GM23338 (cell line): Measurements from ENCODE around the gene STPG1. TPM values are rescaled to one million over a fixed set of nuclear protein-coding genes. Genes with fewer than 3 reads are reported as not detected.

ENCODE experiments used
- ATAC-seq: fragments of 200-7000 bp; cut with Tn5 transposase; 3 replicates; pipeline ENCODE4 v1.9.1; 2020
- DNase-seq: peaks from one replicate; pipeline ENCODE4 v3.0.0-alpha.2; 2015; ENCODE audit warnings: low spot score
- H2AFZ ChIP-seq: fragments of 200-600 bp; sonication (generic); 2 replicates; pipeline ENCODE4 v1.8.0; 2016; ENCODE audit warnings: antibody characterized with exemption, mild to moderate bottlenecking, moderate library complexity
- H3F3A ChIP-seq: fragments of 200-600 bp; sonication (generic); replicated peaks from 2 replicates; pipeline ENCODE4 v1.8.0; 2017; ENCODE audit warnings: antibody characterized with exemption, mixed run types, low read depth
- H3K27ac ChIP-seq: fragments of 200-600 bp; sonication (generic); 2 replicates; pipeline ENCODE4 v1.6.1; 2016; ENCODE audit warnings: low read depth
- H3K27me3 ChIP-seq: fragments of 200-600 bp; sonication (generic); 2 replicates; pipeline ENCODE4 v1.8.0; 2016; ENCODE audit warnings: mild to moderate bottlenecking, mixed run types, moderate library complexity; ENCODE audit not compliant: insufficient read depth
- H3K36me3 ChIP-seq: fragments of 200-600 bp; sonication (generic); 2 replicates; pipeline ENCODE4 v1.8.0; 2016; ENCODE audit warnings: mild to moderate bottlenecking; ENCODE audit not compliant: insufficient read depth
- H3K4me1 ChIP-seq: fragments of 200-600 bp; sonication (generic); 2 replicates; pipeline ENCODE4 v1.8.0; 2016; ENCODE audit warnings: mild to moderate bottlenecking, moderate library complexity; ENCODE audit not compliant: insufficient read depth
- H3K4me2 ChIP-seq: fragments of 200-600 bp; sonication (generic); 2 replicates; pipeline ENCODE4 v1.7.1; 2017; ENCODE audit warnings: mixed run types
- H3K4me3 ChIP-seq: fragments of 200-600 bp; sonication (generic); 2 replicates; pipeline ENCODE4 v1.6.1; 2016; ENCODE audit warnings: mixed run types
- H3K79me2 ChIP-seq: fragments of 200-600 bp; sonication (generic); replicated peaks from 2 replicates; pipeline ENCODE4 v1.8.0; 2017; ENCODE audit warnings: mild to moderate bottlenecking; ENCODE audit not compliant: insufficient read depth
- H3K9me2 ChIP-seq: fragments of 200-600 bp; sonication (generic); 2 replicates; pipeline ENCODE4 v1.8.0; 2017; ENCODE audit not compliant: insufficient read depth
- H4K20me1 ChIP-seq: fragments of 200-600 bp; sonication (generic); replicated peaks from 2 replicates; pipeline ENCODE4 v1.8.0; 2017; ENCODE audit warnings: mild to moderate bottlenecking; ENCODE audit not compliant: insufficient read depth
- H3K27ac Mint-ChIP-seq: 2 replicates; pipeline ENCODE4 v1.8.0; 2020; ENCODE audit warnings: inconsistent platforms, mild to moderate bottlenecking, moderate library complexity, mixed read lengths
- H3K27me3 Mint-ChIP-seq: 3 replicates; pipeline ENCODE4 v1.8.0; 2022; ENCODE audit warnings: low read depth, mild to moderate bottlenecking, moderate library complexity, mixed read lengths, inconsistent platforms; ENCODE audit not compliant: insufficient read depth, poor library complexity
- H3K36me3 Mint-ChIP-seq: 3 replicates; pipeline ENCODE4 v1.8.0; 2021; ENCODE audit warnings: low read depth, mild to moderate bottlenecking, inconsistent platforms, moderate library complexity, mixed read lengths
- H3K4me1 Mint-ChIP-seq: 3 replicates; pipeline ENCODE4 v1.8.0; 2020; ENCODE audit warnings: mild to moderate bottlenecking, inconsistent platforms, mixed read lengths
- H3K4me3 Mint-ChIP-seq: 3 replicates; pipeline ENCODE4 v1.8.0; 2021; ENCODE audit warnings: moderate library complexity, mild to moderate bottlenecking, inconsistent platforms, mixed read lengths
- H3K9me3 Mint-ChIP-seq: 3 replicates; pipeline ENCODE4 v1.8.0; 2020; ENCODE audit warnings: moderate library complexity, mild to moderate bottlenecking, inconsistent platforms, mixed read lengths
- CREB1 ChIP-seq: fragments of 250-450 bp; sonication (Bioruptor Pico); IDR thresholded peaks from 2 replicates; pipeline ENCODE4 v1.5.0; 2020; ENCODE audit warnings: low read depth, mild to moderate bottlenecking, moderate library complexity
- CTCF ChIP-seq, 2 experiments: fragments of 200-600 bp in 1 of 2; sonication (generic) in 1 of 2; conservative IDR thresholded peaks; 2 replicates each; pipeline versions ENCODE4 v1.5.1 to v1.6.1; 2016 to 2017; ENCODE audit warnings: antibody characterized with exemption in 2 of 2, low read depth in 2 of 2, mild to moderate bottlenecking in 2 of 2, moderate library complexity in 1 of 2
- ETS1 ChIP-seq: IDR thresholded peaks from 2 replicates; pipeline ENCODE4 v1.6.1; 2016; ENCODE audit warnings: antibody characterized with exemption
- EZH2 ChIP-seq: fragments of 200-600 bp; sonication (generic); IDR thresholded peaks from one replicate; pipeline ENCODE4 v1.8.0; 2017; ENCODE audit warnings: antibody characterized with exemption, mild to moderate bottlenecking, low read depth; ENCODE audit not compliant: unreplicated experiment
- JUNB ChIP-seq: IDR thresholded peaks from one replicate; pipeline ENCODE4 v1.6.1; 2016; ENCODE audit warnings: antibody characterized with exemption; ENCODE audit not compliant: unreplicated experiment
- NANOG ChIP-seq: IDR thresholded peaks from 2 replicates; pipeline ENCODE4 v1.6.1; 2016; ENCODE audit warnings: antibody characterized with exemption, borderline replicate concordance
- POLR2AphosphoS5 ChIP-seq: IDR thresholded peaks from 2 replicates; pipeline ENCODE4 v1.6.1; 2016; ENCODE audit warnings: antibody characterized with exemption, low read depth
- REST ChIP-seq: IDR thresholded peaks from one replicate; pipeline ENCODE4 v1.6.1; 2018; ENCODE audit warnings: antibody characterized with exemption; ENCODE audit not compliant: unreplicated experiment
- STAT1 ChIP-seq: IDR thresholded peaks from one replicate; pipeline ENCODE4 v1.6.1; 2016; ENCODE audit warnings: antibody characterized with exemption; ENCODE audit not compliant: unreplicated experiment
- ZNF114 ChIP-seq: fragments of 250-450 bp; sonication (Bioruptor Pico); IDR thresholded peaks from 2 replicates; pipeline ENCODE4 v1.5.0; 2020; ENCODE audit warnings: mild to moderate bottlenecking, moderate library complexity
- ZNF331 ChIP-seq: fragments of 250-450 bp; sonication (Bioruptor Pico); IDR thresholded peaks from 2 replicates; pipeline ENCODE4 v1.5.0; 2020; ENCODE audit warnings: low read depth, mild to moderate bottlenecking, moderate library complexity
- polyA plus RNA-seq: library from polyadenylated mRNA; unstranded; fragments of >200 nt; fragmentation: Nextera tagmentation; extraction: Ambion mirVana; gene quantifications from 2 replicates; pipeline ENCODE4 v1.2.1, GENCODE V29; 2016
- total RNA-seq: library from RNA; depleted of rRNA; stranded (reverse); fragments of >200 nt; shearing (Covaris generic); gene quantifications from 2 replicates; pipeline ENCODE4 v1.2.3, GENCODE V29; 2014

Gene STPG1
- total and polyA plus RNA-seq, 2 experiments from 2014 or later: 8.2 to 11.4 TPM

GRCh38 chr1:24424990-24425389, 11.4 kb upstream of the STPG1 start (continued):
- TF ChIP-seq REST: no peak
- TF ChIP-seq POLR2AphosphoS5: no peak
- no peak for TF ChIP-seq ZNF331 (CRISPR knock-in tag)
- no peak for TF ChIP-seq CREB1 (CRISPR knock-in tag)
- TF ChIP-seq NANOG: no peak
- TF ChIP-seq ETS1: no peak
- no peak for TF ChIP-seq EZH2
- TF ChIP-seq CTCF (conservative IDR thresholded peaks at IDR 0.05; ENCODE audit: low read depth in 2 of 2): no peak

GRCh38 chr1:24424207-24424606, 10.6 kb upstream of the STPG1 start:
- H3K27me3 ChIP-seq: no peaks in the 10 kb centered on the region
- no peaks in the 10 kb centered on the region; the same call in 1 of the 2 replicates for H3K36me3 ChIP-seq
- H3K4me1 ChIP-seq: no peaks in the 10 kb centered on the region
- H3K4me3 ChIP-seq: no peak overlapping the region
- no peaks in the 10 kb centered on the region; the same call in 1 of the 2 replicates for H3K79me2 ChIP-seq
- Mint-ChIP-seq H3K4me1 (peaks cover 20% of the 10 kb centered on the region), H3K27me3 (peaks cover 5% of the 10 kb centered on the region), H3K36me3 (peaks cover 3% of the 10 kb centered on the region; the same call in 2 of the 3 replicates), H3K27ac (no peak overlapping the region), H3K9me3 (no peaks in the 10 kb centered on the region), H3K4me3 (no peak overlapping the region)
- H3K9me2 ChIP-seq: no peaks in the 10 kb centered on the region
- no peak overlapping the region for H3K4me2 ChIP-seq
- H3F3A ChIP-seq: no peaks in the 10 kb centered on the region
- no peak overlapping the region for H3K27ac ChIP-seq
- no peaks in the 10 kb centered on the region for H4K20me1 ChIP-seq
- H2AFZ ChIP-seq: no peak overlapping the region
- no peak for DNase-seq
- no peak for ATAC-seq
- TF ChIP-seq CTCF (conservative IDR thresholded peaks at IDR 0.05; ENCODE audit: low read depth in 2 of 2) (no peak), STAT1 (no peak), ZNF331 (CRISPR knock-in tag) (no peak), EZH2 (no peak), NANOG (no peak), JUNB (no peak), CREB1 (CRISPR knock-in tag) (no peak), REST (no peak), ZNF114 (CRISPR knock-in tag) (no peak)
